ENCODE measurements around the gene TFCP2L1.

The TFCP2L1 gene

DNA sequence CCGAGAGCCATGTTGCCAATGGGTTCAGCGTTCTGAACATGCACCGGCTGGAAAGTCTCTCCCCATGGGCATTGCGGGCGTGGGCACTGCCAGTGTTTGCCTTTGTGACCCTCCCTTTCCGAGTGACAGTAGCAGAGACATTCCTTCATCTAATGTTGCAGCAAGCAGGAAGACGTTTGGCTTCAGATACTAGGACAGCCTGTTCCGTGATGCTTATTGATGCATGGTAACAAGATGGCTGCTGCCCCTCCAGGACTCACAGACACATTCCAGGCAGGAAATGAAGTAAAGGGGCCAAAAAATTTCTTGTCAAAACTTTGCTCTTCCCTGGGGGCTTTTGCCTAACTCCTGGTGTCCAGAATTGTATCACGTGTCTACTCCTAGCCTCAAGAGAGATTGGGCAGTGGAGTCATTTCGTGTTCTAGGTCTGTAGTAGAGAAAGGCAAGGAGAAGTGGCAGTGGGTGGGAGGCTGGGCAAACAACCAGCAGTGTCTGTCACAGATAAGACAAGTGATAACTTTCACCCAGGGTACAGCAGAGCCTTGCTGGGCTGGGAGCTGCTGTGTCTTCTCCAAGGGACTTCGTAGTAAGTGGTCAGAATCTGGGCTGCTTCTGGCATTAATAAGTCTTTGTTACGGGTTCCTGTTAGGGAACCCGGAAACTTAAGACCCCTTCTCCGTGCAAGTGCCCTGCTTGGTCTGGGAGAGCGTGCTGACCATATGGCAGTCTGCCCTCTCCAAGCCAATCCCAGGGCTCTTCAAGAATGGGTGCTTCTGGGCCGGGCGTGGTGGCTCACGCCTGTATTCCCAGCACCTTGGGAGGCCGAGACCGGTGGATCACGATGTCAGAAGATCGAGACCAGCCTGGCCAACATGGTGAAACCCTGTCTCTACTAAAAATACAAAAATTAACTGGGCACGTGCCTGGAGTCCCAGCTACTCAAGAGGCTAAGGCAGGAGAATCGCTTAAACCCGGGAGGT, 93.5 kb downstream of the TFCP2L1 start (continued):
- TF ChIP-seq, protein P1, sequence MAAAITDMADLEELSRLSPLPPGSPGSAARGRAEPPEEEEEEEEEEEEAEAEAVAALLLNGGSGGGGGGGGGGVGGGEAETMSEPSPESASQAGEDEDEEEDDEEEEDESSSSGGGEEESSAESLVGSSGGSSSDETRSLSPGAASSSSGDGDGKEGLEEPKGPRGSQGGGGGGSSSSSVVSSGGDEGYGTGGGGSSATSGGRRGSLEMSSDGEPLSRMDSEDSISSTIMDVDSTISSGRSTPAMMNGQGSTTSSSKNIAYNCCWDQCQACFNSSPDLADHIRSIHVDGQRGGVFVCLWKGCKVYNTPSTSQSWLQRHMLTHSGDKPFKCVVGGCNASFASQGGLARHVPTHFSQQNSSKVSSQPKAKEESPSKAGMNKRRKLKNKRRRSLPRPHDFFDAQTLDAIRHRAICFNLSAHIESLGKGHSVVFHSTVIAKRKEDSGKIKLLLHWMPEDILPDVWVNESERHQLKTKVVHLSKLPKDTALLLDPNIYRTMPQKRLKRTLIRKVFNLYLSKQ (tag by site-specific recombination; IDR thresholded peaks at IDR 0.05; ENCODE audit: borderline replicate concordance) = no peak

DNA sequence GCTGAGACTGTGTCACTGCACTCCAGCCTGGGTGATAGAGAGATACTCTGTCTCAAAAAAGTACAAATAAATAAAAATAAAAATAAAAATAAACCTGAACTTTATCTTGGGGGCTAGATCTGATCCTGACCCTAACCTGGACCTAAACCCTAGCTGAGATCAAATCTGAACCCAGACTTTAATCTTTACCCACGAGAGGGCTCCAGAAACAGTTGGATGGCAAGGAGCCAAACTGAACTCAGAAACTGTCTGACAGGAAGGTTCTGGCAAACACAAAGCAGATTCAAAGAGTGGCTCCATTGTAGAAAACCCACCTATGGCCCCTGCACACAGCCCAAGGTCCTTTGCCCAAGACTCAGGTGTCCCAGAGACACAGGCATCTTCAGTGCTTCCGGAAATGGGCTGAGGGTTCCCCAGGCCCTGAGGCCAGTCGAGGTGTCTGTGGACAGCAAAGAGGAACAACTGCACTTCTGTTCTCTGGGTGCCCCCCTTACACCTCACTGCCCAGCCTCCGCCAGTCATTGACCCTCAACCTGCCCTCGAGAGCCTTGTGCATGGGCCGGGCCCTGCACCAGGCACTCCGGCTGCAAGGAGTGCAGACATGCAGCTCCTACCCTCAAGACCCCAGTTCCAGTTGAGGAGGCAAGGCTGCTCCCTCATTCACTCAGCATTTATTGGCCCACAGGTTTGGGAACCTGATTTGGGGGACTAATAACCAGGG, 95.2 kb downstream of the TFCP2L1 start:
- ChIA-PET POLR2A (interaction anchor here (0.6 kb wide), 1 partner anchor 81 kb away, joined by 4 read pairs; no protein-coding TSS in a partner anchor), CTCF (no interaction called here)
- no peak overlapping the region for H3K27ac ChIP-seq (ENCODE audit: extremely low read depth, low read depth, low read length)
- H3K36me3 ChIP-seq (ENCODE audit: control insufficient read depth in 2 of 2, insufficient read depth in 1 of 2, low read length in 2 of 2) = no peaks in the 10 kb centered on the region
- H3K4me1 ChIP-seq (ENCODE audit: control insufficient read depth, insufficient read depth, low read length) = no peaks in the 10 kb centered on the region
- H3K4me3 ChIP-seq (ENCODE audit: low read depth, low read length) = no peak overlapping the region
- H3K9me3 ChIP-seq (ENCODE audit: control insufficient read depth, insufficient read depth, low read depth, low read length) = no peaks in the 10 kb centered on the region
- TF ChIP-seq OVOL3 (tag by site-specific recombination; IDR thresholded peaks at IDR 0.05) (no peak), ZNF658 (tag by site-specific recombination; IDR thresholded peaks at IDR 0.05) (no peak), ZNF19 (tag by site-specific recombination; IDR thresholded peaks at IDR 0.05; ENCODE audit: low read depth) (no peak), OSR2 (tag by site-specific recombination; IDR thresholded peaks at IDR 0.05) (no peak), ZNF391 (tag by site-specific recombination; IDR thresholded peaks at IDR 0.05; ENCODE audit: borderline replicate concordance, low read depth) (no peak), ZNF626 (tag by site-specific recombination; IDR thresholded peaks at IDR 0.05) (no peak), ZNF23 (tag by site-specific recombination; IDR thresholded peaks at IDR 0.05; ENCODE audit: borderline replicate concordance) (no peak), ZBTB21 (tag by site-specific recombination; IDR thresholded peaks at IDR 0.05) (no peak), ZBTB7A (tag by site-specific recombination; IDR thresholded peaks at IDR 0.05; ENCODE audit: low read depth) (no peak), ZNF24 (tag by site-specific recombination; IDR thresholded peaks at IDR 0.05) (no peak)
- TF ChIP-seq, protein P2, sequence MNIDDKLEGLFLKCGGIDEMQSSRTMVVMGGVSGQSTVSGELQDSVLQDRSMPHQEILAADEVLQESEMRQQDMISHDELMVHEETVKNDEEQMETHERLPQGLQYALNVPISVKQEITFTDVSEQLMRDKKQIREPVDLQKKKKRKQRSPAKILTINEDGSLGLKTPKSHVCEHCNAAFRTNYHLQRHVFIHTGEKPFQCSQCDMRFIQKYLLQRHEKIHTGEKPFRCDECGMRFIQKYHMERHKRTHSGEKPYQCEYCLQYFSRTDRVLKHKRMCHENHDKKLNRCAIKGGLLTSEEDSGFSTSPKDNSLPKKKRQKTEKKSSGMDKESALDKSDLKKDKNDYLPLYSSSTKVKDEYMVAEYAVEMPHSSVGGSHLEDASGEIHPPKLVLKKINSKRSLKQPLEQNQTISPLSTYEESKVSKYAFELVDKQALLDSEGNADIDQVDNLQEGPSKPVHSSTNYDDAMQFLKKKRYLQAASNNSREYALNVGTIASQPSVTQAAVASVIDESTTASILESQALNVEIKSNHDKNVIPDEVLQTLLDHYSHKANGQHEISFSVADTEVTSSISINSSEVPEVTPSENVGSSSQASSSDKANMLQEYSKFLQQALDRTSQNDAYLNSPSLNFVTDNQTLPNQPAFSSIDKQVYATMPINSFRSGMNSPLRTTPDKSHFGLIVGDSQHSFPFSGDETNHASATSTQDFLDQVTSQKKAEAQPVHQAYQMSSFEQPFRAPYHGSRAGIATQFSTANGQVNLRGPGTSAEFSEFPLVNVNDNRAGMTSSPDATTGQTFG (tag by site-specific recombination; IDR thresholded peaks at IDR 0.05; ENCODE audit: borderline replicate concordance) = no peak
- TF ChIP-seq, protein P3, sequence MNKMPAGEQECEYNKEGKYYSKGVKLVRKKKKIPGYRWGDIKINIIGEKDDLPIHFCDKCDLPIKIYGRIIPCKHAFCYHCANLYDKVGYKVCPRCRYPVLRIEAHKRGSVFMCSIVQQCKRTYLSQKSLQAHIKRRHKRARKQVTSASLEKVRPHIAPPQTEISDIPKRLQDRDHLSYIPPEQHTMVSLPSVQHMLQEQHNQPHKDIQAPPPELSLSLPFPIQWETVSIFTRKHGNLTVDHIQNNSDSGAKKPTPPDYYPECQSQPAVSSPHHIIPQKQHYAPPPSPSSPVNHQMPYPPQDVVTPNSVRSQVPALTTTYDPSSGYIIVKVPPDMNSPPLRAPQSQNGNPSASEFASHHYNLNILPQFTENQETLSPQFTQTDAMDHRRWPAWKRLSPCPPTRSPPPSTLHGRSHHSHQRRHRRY (tag by site-specific recombination; IDR thresholded peaks at IDR 0.05) = no peak
- TF ChIP-seq, protein P4, sequence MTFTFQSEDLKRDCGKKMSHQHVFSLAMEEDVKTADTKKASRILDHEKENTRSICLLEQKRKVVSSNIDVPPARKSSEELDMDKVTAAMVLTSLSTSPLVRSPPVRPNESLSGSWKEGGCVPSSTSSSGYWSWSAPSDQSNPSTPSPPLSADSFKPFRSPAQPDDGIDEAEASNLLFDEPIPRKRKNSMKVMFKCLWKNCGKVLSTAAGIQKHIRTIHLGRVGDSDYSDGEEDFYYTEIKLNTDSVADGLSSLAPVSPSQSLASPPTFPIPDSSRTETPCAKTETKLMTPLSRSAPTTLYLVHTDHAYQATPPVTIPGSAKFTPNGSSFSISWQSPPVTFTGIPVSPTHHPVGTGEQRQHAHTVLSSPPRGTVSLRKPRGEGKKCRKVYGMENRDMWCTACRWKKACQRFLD (tag by site-specific recombination; IDR thresholded peaks at IDR 0.05) = no peak
- TF ChIP-seq, protein P5, sequence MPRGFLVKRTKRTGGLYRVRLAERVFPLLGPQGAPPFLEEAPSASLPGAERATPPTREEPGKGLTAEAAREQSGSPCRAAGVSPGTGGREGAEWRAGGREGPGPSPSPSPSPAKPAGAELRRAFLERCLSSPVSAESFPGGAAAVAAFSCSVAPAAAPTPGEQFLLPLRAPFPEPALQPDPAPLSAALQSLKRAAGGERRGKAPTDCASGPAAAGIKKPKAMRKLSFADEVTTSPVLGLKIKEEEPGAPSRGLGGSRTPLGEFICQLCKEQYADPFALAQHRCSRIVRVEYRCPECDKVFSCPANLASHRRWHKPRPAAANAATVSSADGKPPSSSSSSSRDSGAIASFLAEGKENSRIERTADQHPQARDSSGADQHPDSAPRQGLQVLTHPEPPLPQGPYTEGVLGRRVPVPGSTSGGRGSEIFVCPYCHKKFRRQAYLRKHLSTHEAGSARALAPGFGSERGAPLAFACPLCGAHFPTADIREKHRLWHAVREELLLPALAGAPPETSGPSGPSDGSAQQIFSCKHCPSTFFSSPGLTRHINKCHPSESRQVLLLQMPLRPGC (tag by site-specific recombination; IDR thresholded peaks at IDR 0.05) = no peak
